Activated T-helper 1 cell treated with anti-CD3 and anti-CD28 coated beads, Interleukin-12 subunit alpha, Interleukin-12 subunit beta, Interleukin-2, Interleukin-4 antibody, amounts not matched to agents 30 ng/mL and 10 ng/mL and 1 ng/mL, durations not matched to agents 14 hours and 24 hours and 36 hours (primary cell): Measurements from ENCODE around the gene PDE3A. TPM values are rescaled to one million over a fixed set of nuclear protein-coding genes. Genes with fewer than 3 reads are reported as not detected.
"Not testable (repeated sequence)": the region's sequence is repeated elsewhere in the genome, so short reads cannot be mapped to it uniquely, and the experiment has no call there.

ENCODE experiments used
- DNase-seq: peaks from one replicate; pipeline ENCODE4 v3.0.0; 2021; ENCODE audit warnings: low spot score
- H3K27ac Mint-ChIP-seq: one replicate; pipeline ENCODE4 v1.8.0; 2021; ENCODE audit warnings: mild to moderate bottlenecking, mixed read lengths
- H3K27me3 Mint-ChIP-seq: one replicate; pipeline ENCODE4 v1.8.0; 2022; ENCODE audit warnings: mild to moderate bottlenecking, moderate library complexity, mixed read lengths; ENCODE audit not compliant: insufficient read depth
- H3K36me3 Mint-ChIP-seq: one replicate; pipeline ENCODE4 v1.8.0; 2021; ENCODE audit warnings: low read depth, mixed read lengths
- H3K4me1 Mint-ChIP-seq: one replicate; pipeline ENCODE4 v1.8.0; 2021; ENCODE audit warnings: low read depth, mixed read lengths
- H3K4me3 Mint-ChIP-seq: one replicate; pipeline ENCODE4 v1.8.0; 2021; ENCODE audit warnings: mild to moderate bottlenecking, moderate library complexity, mixed read lengths
- H3K9me3 Mint-ChIP-seq: one replicate; pipeline ENCODE4 v1.8.0; 2021; ENCODE audit warnings: mixed read lengths
- intact Hi-C: fragments of 100-400 bp; cut with micrococcal nuclease; formaldehyde crosslinking; loops from one replicate; pipeline ENCODE4 v1.15.1; 2024
- total RNA-seq: library from RNA; stranded (reverse); gene quantifications from 2 replicates; pipeline ENCODE4 v1.2.3, GENCODE V29; 2022

The PDE3A gene
- total RNA-seq, 1 donor from 2014 or later: not detected

DNA sequence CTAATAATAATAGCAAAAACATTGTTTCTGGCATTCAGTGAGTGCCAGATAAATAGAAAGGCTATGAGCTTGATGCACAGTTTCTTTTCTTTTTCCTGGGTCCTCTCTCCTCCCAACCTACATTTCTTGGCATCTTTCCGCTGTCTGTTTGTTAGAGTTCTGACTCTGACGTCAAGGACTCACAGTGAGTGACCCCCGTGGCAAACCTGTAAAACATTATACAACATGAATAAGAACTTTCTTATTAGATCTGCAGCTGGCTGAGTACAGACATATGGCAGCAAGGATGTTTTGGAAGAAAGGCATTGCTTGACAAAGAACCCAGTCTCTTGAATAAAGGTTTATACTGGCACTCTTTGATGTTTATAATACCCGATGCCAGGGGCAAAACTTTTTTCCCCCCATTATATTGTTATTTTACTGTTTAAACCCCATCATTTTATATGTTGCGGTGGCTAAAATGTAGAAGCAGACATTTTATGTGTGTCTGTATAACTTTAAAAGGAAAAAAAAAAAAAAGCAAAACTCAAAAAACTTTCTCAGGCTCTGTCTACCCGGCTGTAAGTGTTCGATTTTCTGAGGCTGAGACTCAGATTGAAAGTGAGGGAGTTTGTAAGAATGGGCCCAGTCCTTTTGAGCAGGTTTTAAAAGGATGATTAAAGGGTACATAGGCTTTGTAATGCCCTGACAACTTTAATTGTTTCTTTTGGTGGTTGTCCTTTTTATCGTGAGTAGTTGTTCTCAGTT, 159.3 kb downstream of the PDE3A start:
- no peak overlapping the region for H3K27ac Mint-ChIP-seq
- DNase-seq: no peak

DNA sequence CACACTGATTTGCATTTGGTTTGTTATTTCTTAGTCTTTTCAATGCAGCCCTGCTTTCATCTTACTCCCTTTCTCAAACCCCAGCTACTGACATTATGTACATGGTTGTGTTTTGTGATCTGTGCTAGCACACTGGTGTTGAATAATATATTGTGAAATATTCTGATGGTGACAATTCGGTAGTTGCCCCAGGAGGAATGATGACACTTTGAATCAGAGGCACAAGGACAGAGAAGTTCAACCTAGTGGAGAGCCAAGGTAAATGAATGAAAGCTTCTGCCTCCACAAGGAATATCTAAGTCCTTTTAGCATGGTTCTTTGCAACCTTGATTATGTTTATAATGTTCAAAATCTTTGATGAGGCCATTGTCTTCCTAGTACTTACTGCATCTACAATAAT, 159.9 kb downstream of the PDE3A start:
- intact Hi-C loops: no loop called here
- no peaks in the 10 kb centered on the region for H3K9me3 Mint-ChIP-seq
- no peak for DNase-seq
- H3K36me3 Mint-ChIP-seq: no peaks in the 10 kb centered on the region
- no peak overlapping the region for H3K27ac Mint-ChIP-seq
- H3K4me3 Mint-ChIP-seq: no peak overlapping the region
- no peaks in the 10 kb centered on the region for H3K27me3 Mint-ChIP-seq
- H3K4me1 Mint-ChIP-seq: no peaks in the 10 kb centered on the region

More for the DNA sequence above, 159.3 kb downstream of the PDE3A start:
- Mint-ChIP-seq H3K36me3 (no peaks in the 10 kb centered on the region), H3K27me3 (no peaks in the 10 kb centered on the region), H3K9me3 (no peaks in the 10 kb centered on the region), H3K4me1 (no peaks in the 10 kb centered on the region), H3K4me3 (no peak overlapping the region)
- intact Hi-C loops: no loop called here

DNA sequence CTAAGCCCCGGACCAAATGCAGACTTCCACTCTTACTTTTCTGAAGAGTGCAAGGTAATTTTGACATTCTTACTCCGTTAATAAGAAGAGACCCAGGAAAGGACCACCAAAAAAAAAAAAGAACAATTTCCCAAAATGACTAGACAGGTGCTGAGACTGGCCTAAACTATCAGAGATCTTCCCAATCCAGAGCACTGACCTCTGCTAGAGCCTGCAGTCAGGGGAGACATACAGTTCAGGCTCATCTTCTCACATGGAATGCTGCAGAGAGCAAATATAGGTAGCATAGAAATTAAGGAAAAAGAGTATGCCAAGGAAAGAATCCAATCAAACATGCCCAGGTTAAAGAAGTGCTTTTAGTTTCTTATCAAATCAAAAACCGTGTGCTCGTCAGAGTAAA, 177.9 kb downstream of the PDE3A start:
- Mint-ChIP-seq H3K4me1 (no peaks in the 10 kb centered on the region), H3K27me3 (no peaks in the 10 kb centered on the region), H3K36me3 (no peaks in the 10 kb centered on the region), H3K9me3 (no peaks in the 10 kb centered on the region), H3K27ac (no peak overlapping the region), H3K4me3 (no peak overlapping the region)
- DNase-seq: no peak
- intact Hi-C loops: no loop called here

- no peak overlapping the region for H3K27ac Mint-ChIP-seq
- H3K9me3 Mint-ChIP-seq: no peaks in the 10 kb centered on the region
- H3K4me1 Mint-ChIP-seq: no peaks in the 10 kb centered on the region
- intact Hi-C loops: no loop called here
- H3K36me3 Mint-ChIP-seq: no peaks in the 10 kb centered on the region
- H3K27me3 Mint-ChIP-seq: no peaks in the 10 kb centered on the region
- DNase-seq: no peak
- H3K4me3 Mint-ChIP-seq: no peak overlapping the region
Measured at GRCh38 chr12:20547816-20548575, 179.7 kb downstream of the PDE3A start.

DNA sequence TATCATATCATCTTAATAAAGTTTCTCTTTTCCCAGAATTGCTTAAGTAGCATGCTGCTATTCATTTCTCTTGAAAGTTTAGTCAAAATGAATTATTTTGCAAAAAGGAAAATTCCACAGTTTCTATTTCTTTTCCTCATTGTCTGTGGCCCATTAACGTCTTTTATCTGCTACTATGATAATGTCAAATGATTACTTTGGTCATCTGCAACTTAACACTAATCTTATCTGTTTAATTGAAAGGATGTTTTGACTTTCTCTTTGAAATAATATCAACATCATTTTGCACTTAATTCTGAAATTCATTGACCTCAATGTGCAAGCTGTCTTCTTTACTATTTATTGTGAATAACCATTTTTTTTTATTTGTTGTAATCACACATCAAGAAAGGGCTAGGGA, 180.3 kb downstream of the PDE3A start:
- Mint-ChIP-seq H3K9me3 (no peaks in the 10 kb centered on the region), H3K4me1 (no peaks in the 10 kb centered on the region), H3K27me3 (no peaks in the 10 kb centered on the region)

GRCh38 chr12:20549108-20549719, 180.9 kb downstream of the PDE3A start:
- H3K27me3 Mint-ChIP-seq: no peaks in the 10 kb centered on the region
- H3K27ac Mint-ChIP-seq: no peak overlapping the region
- H3K9me3 Mint-ChIP-seq: no peaks in the 10 kb centered on the region
- H3K36me3 Mint-ChIP-seq: no peaks in the 10 kb centered on the region
- intact Hi-C loops: no loop called here
- no peaks in the 10 kb centered on the region for H3K4me1 Mint-ChIP-seq
- H3K4me3 Mint-ChIP-seq: no peak overlapping the region
- no peak for DNase-seq

More for the DNA sequence above, 180.3 kb downstream of the PDE3A start:
- DNase-seq: no peak
- intact Hi-C loops: no loop called here
- no peaks in the 10 kb centered on the region for H3K36me3 Mint-ChIP-seq
- H3K27ac Mint-ChIP-seq: no peak overlapping the region
- no peak overlapping the region for H3K4me3 Mint-ChIP-seq

DNA sequence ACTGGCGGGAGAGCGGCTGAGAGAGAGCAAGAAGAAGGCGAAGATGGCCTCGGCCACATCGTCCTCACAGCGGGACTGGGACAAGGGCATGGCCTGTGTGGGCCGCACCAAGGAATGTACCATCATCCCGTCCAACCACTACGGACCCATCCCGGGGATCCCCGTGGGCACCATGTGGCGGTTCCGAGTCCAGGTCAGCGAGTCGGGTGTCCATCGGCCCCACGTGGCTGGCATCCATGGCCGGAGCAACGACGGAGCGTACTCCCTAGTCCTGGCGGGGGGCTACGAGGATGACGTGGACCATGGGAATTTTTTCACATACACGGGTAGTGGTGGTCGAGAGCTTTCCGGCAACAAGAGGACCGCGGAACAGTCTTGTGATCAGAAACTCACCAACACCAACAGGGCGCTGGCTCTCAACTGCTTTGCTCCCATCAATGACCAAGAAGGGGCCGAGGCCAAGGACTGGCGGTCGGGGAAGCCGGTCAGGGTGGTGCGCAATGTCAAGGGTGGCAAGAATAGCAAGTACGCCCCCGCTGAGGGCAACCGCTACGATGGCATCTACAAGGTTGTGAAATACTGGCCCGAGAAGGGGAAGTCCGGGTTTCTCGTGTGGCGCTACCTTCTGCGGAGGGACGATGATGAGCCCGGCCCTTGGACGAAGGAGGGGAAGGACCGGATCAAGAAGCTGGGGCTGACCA, 183.6 kb downstream of the PDE3A start:
- not testable (repeated sequence) for H3K36me3 Mint-ChIP-seq, H3K9me3 Mint-ChIP-seq

DNA sequence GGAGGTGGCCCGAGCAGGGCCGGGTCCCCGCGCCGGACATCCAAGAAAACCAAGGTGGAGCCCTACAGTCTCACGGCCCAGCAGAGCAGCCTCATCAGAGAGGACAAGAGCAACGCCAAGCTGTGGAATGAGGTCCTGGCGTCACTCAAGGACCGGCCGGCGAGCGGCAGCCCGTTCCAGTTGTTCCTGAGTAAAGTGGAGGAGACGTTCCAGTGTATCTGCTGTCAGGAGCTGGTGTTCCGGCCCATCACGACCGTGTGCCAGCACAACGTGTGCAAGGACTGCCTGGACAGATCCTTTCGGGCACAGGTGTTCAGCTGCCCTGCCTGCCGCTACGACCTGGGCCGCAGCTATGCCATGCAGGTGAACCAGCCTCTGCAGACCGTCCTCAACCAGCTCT, 184.2 kb downstream of the PDE3A start:
- H3K4me1 Mint-ChIP-seq, H3K4me3 Mint-ChIP-seq, H3K27ac Mint-ChIP-seq, H3K27me3 Mint-ChIP-seq, DNase-seq, intact Hi-C loops, H3K9me3 Mint-ChIP-seq, H3K36me3 Mint-ChIP-seq: not testable (repeated sequence)

More for the DNA sequence above, 183.6 kb downstream of the PDE3A start:
- intact Hi-C loops, H3K27me3 Mint-ChIP-seq, DNase-seq, H3K27ac Mint-ChIP-seq, H3K4me1 Mint-ChIP-seq, H3K4me3 Mint-ChIP-seq: not testable (repeated sequence)

DNA sequence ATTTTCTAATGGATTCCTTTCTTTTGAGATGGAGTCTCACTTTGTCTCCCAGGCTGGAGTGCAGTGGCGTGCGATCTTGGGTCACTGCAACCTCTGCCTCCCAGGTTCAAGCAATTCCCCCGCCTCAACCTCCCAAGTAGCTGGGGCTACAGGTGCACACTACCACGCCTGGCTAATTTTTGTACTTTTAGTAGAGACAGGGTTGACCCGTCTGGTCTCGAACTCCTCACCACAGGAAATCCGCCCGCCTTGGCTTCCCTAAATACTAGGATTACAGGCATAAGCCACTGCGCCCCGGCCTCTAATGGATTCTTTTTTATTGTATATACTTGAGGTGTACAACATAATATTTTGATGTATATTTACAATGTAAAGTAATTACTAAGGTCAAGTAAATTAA, 186.7 kb downstream of the PDE3A start:
- Mint-ChIP-seq H3K9me3 (no peaks in the 10 kb centered on the region), H3K36me3 (no peaks in the 10 kb centered on the region), H3K4me1 (no peaks in the 10 kb centered on the region), H3K4me3 (no peak overlapping the region), H3K27ac (no peak overlapping the region), H3K27me3 (no peaks in the 10 kb centered on the region)
- intact Hi-C loops: no loop called here
- DNase-seq: no peak

- Mint-ChIP-seq H3K27me3 (no peaks in the 10 kb centered on the region), H3K9me3 (no peaks in the 10 kb centered on the region), H3K4me3 (no peak overlapping the region), H3K36me3 (no peaks in the 10 kb centered on the region), H3K4me1 (no peaks in the 10 kb centered on the region), H3K27ac (no peak overlapping the region)
- intact Hi-C loops: no loop called here
- DNase-seq: no peak
Measured at GRCh38 chr12:20555771-20556170, 187.4 kb downstream of the PDE3A start.

DNA sequence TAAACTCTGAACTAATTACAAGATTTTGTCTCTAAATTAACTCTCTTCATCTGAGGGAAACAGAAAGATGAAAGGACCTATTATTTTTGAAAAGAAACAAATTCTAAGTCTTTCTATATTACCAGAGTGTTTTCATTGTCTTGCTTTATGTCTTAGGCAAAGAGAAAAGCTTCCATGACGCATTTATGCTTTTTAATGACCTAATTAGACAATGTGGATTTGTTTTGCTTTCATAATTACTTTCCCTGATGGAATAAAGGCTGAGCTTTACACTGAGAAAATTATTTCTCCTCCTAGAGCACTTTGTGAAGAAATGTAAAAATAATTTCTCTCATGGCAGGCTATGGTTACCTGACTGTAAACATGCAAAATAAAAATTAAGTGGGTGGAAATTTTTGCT, 188.8 kb downstream of the PDE3A start:
- Mint-ChIP-seq H3K4me1 (no peaks in the 10 kb centered on the region), H3K27me3 (no peaks in the 10 kb centered on the region), H3K4me3 (no peak overlapping the region), H3K9me3 (no peaks in the 10 kb centered on the region), H3K36me3 (no peaks in the 10 kb centered on the region), H3K27ac (no peak overlapping the region)
- DNase-seq: no peak
- intact Hi-C loops: no loop called here

GRCh38 chr12:20560935-20561334, 192.6 kb downstream of the PDE3A start:
- no peaks in the 10 kb centered on the region for H3K4me1 Mint-ChIP-seq
- DNase-seq: no peak
- no peaks in the 10 kb centered on the region for H3K9me3 Mint-ChIP-seq
- intact Hi-C loops: no loop called here
- H3K27me3 Mint-ChIP-seq: peaks cover 2% of the 10 kb centered on the region
- H3K4me3 Mint-ChIP-seq: no peak overlapping the region
- H3K27ac Mint-ChIP-seq: no peak overlapping the region
- H3K36me3 Mint-ChIP-seq: no peaks in the 10 kb centered on the region

GRCh38 chr12:20561871-20562270, 193.5 kb downstream of the PDE3A start:
- H3K27me3 Mint-ChIP-seq: peaks cover 2% of the 10 kb centered on the region
- no peak overlapping the region for H3K4me3 Mint-ChIP-seq
- no peak overlapping the region for H3K27ac Mint-ChIP-seq
- H3K36me3 Mint-ChIP-seq: no peaks in the 10 kb centered on the region
- no peak for DNase-seq
- H3K4me1 Mint-ChIP-seq: no peaks in the 10 kb centered on the region
- no peaks in the 10 kb centered on the region for H3K9me3 Mint-ChIP-seq
- intact Hi-C loops: no loop called here
